GM21825 (cell line): ENCODE measurements around the gene SUGCT.

Source experiments
- ATAC-seq: cut with Tn5 transposase; IDR thresholded peaks from one replicate; pipeline ENCODE4 v1.9.1; 2021; ENCODE audit warnings: mild to moderate bottlenecking, moderate library complexity; ENCODE audit not compliant: unreplicated experiment

Gene SUGCT

DNA sequence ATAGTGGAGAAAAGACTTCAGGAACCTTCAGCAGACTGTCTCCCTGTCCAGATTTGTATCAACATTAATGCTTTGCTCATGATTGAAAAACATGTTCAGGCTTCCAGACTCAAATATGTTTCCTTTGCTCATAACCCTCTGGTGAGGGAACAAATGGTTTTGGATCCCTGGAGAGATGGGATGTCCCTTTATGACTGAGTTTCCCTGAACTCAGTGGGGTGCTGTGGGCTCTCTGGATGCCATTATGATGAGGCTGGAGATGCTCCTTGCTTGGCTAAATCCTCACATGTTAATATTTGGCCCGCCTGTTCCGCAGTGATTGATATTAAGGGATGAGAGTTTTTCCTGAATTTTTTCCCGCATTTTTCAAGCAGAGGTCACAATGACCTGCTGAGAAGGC is 749.4 kb downstream of the SUGCT start:
- no peak for ATAC-seq

DNA sequence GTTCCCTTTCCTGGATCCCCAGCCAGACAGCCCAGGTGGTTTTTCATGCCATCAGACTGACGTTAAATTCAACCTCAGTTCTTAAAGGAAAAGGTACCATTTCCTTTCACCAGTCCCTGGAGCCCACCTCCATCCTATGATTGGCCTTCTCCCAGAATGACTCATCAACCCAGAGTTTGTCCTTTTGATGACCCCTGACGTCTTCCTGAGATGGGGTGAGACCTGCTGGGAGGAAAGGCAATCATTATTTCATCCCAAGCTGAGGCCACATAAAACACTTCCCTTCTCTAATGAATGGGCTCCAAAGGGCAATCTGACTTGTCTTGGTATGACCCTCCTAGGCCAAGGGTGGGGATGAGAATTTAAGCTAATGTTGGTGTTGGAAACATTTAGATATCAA is 750.7 kb downstream of the SUGCT start:
- ATAC-seq = no peak

DNA sequence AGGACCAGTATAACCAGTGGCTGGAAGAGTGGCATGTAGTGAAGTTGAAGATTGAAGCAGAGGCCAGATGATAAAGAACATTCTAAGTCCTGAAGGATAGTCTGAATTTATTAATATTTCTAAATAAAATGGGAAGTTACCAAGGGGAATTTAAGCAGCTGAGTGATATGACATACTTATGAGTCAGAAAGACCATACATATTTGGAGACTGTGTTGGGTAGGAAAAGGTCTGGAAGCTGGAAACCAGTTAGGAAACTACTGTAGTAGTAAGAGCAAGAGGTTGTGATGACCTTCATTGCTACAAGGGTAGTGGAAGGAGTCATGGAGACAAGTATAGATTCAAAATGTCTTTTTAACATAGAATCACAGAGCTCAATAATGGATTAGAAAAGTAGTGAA is 752.3 kb downstream of the SUGCT start:
- ATAC-seq = no peak

DNA sequence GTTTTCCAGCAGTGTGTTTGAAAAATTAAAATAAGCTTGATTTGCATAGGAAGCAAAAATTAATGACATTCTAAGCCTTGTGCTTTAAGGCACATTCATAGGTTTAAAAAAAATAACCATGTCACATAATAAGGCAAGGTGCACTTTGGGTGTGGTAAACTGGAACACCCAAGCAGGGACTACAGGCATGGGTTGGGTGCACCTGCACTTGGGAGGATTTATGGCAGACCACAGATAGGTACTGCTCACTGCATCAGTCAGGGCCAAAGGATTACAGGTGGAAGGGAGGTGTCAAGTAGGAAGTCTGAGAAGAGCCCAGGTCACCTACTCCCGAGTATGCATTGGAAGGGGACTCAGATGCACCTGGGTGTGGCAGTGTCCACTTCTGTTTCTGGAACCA is 753.7 kb downstream of the SUGCT start:
- ATAC-seq = no peak

DNA sequence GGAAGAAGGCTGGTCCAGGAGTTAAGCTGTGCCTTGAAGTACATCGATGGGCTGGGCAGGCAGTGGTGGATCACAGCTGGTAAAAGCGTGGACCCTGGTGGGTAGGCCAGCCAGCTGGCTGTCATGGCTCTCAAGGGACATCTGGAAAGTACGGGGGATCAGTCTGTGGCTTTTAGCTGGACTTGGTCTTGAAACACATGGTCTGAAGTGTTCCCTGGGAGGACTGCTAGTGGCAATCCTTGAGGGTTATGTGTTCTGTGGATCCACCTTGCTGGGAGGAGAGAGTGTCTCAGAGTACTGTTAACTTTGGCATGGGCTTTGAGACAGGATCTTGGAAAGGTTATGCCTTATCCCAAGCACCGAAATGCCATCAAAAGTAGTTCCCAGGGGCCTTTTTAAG is 754.3 kb downstream of the SUGCT start:
- no peak for ATAC-seq

DNA sequence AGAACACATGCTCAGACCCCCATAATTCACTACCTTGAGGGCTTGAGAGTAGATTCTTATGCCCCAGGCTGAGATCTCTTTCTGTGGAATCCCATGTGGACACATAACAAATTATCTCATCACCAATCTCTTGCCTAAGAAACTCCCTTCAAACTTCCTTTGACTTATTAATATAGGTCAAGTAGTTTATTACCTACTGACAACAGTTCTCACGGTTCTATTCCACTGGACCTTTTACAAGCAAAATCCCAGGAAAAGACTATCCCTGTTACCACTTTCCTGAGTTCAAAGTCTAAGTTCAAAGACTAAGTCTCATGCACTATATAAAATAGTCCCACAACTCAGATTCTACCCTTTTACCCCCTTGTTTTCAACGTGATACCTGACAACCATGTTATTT is 754.7 kb downstream of the SUGCT start:
- no peak for ATAC-seq

DNA sequence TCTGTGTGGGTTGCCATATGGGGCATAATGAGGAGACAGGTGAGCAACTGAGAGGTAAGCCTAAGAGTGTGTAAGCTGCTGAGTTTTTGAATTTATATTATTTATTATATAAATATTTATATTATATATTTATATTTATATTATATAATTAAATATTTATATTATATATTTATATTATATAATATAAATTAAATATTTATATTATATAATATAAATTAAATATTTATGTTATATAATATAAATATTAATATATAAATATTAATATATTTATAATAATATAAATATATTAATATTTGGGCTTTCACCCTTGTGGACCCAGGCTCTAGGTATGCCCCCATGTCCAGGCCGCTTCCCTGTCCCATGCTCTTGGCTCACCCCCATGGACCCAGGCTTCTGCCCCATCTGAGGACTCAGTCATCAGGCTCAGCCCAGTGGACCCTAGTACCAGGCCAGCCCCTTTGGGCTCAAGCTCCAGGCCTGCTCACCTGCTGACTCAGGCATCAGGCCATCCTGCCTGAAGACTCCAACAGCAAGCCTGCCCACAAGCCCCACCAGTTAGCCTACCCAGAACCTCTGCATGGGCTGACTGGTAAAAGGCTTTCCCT is 755.4 kb downstream of the SUGCT start:
- ATAC-seq = no peak

DNA sequence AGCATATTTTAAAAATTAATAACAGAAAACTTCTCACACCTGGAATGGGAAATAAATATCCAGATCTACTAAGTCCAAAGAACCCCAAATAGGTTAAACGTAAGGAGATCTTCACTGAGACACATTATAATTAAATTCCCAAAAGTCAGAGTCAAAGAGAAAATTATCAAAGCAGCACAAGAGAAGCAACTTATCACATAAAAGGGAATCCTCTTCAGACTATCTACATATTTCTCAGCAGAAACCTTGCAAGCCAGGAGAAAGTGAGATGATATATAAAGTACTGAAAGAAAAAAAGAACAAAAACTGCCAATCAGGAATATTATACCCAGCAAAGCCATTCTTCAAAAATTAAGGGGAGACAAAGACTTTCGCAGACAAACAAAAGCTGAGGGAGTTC is 756.4 kb downstream of the SUGCT start:
- no peak for ATAC-seq

DNA sequence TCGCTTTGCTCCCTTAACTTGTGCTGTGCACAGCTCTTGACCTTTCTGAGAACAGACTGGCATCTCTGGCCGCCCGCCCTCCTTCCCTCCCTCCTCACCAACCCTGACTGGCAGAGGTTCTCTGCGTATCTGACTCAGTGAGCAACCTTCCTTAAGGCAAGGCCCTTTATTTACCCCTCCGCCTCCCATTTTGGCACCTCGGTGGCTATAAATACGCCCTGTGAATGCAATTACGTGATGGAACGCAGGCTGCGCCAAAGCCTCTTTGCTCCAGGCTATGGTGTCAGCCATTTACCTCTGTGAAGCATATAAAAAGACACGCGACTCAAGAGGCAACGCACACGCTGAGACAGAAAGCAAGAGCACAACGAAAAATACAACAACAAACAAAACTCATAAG is 764.3 kb downstream of the SUGCT start:
- ATAC-seq = no peak

DNA sequence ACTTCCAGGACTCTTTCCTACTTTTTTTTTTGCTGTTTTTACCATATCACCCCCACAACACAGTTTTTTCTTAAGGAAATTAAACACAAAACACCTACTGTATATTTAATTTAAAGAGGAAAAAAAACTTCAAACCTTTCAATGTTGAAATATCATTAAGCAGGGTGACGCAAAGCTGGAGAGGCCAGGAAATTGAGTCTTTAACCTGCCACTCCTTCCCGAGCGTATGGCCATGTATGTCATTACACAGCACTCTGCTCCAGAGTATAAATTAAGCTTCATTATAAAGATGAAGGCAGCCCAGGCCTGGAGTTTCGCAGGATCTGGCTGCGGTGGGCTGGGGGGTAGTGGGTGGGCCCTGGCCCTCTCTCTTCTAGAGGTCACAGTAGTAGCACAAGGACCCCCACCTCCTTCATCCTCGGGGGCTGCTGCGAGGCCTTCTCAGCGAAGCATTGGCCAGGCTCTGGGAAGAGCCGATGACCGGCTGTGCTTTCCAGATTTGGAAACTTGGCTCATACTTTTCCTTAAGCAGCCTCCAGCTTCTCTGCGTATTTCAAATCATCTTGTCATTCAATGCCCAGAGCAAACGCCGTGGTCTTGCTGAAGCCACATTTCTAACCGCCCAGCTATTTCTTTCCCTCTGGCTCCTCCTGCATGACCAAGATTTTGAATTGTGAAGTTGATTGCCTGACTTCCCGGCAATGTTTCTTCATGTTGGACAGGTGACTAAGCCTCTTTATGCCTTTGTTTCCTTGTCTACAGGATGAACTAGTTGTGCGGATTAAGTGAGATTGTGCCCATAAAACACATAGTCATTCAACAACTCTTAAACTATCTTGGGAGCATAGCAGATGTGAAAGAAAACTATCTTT is 765.1 kb downstream of the SUGCT start:
- no peak for ATAC-seq

DNA sequence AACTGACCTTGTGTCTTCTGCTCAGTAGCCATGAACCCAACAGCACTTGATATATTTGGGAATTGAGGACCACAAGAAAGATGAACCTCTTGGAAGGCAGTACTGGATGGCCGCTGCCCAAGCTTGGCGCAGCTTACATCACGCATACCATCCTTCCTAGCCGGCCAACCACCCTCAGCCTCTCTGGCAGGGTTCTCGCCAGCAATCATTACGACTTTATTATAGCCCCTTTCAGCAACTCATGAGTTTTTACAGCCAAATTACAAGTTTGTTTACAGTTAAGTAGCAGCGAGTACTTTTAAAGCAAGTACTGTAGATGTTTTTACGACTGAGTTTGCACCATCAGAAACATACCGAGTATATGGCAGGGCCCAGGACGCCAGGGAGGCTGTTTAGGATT is 769.1 kb downstream of the SUGCT start:
- ATAC-seq = no peak

DNA sequence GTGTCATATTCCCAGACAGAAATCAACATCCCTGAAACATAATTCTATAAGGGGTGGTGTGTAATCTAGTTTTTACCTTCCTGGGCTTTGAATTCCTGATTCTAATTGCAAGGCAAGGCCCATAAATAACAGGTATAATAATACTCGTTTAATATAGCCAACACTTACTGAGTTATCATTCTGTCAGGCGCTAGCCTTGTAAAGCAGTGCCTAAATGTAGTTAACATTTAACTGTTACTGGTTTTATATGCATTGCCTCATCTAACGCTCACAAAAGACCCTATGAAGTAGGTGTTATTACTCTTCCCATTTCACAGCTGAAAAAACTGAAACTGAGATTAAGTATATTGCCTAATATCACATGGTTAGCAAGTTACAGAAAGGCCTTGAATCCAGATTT is 772.5 kb downstream of the SUGCT start:
- no peak for ATAC-seq

DNA sequence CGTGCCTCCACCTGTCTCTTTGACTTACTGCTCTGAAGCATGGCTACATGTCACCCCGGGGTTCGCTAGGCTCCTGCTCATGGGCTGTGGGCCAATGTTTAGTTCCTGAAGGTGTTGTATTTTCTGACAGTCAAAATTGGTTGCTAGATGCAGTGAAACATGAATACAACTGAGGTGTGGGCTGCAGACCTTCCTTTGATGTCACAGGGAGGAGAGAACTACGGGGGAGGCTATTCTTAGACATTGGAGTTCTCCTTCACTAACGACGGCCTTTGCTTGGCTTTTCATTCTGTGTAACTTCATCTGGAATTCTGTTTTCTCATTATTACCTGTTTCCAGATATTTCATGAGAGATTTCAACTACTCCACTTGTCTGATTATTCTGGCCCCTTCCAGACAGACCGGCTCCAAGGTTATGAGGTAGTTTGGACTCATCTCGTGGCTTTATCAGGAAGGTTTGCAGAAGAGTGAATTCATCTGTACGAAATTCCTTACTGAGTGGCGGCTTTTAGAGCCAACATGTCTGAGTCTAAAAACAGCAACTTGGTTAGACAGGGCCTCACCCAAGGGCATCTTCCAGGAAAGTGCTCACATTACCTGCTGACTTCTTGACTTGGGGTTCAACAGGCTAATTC is 774.7 kb downstream of the SUGCT start:
- no peak for ATAC-seq
